Stomach (tissue), 9 donors: ENCODE data around the gene SIK3. TPM values are rescaled to one million over a fixed set of nuclear protein-coding genes. Genes with fewer than 3 reads are reported as not detected.

ENCODE experiments used
- DNase-seq, 2 donors: peaks; one replicate each; pipeline versions ENCODE4 v3.0.0 to v3.0.0-alpha.2; 2013 to 2019
- H3K27ac ChIP-seq, 5 donors: fragments of 200-600 bp in 4 of 5; sonication (generic) in 4 of 5; one replicate each; pipeline ENCODE4 v1.5.1; 2013 to 2019; ENCODE audit warnings: mild to moderate bottlenecking in 1 of 5, moderate library complexity in 1 of 5
- H3K27me3 ChIP-seq, 3 donors: fragments of 200-600 bp; sonication (generic); one replicate each; pipeline ENCODE4 v1.5.1; 2017 to 2019; ENCODE audit warnings: mixed run types in 1 of 3
- H3K36me3 ChIP-seq, 4 donors: fragments of 200-600 bp; sonication (generic); 1 replicate in 3 of 4; 2 replicates in 1 of 4; pipeline ENCODE4 v1.5.1; 2016 to 2019
- H3K4me1 ChIP-seq, 4 donors: fragments of 200-600 bp; sonication (generic); one replicate each; pipeline ENCODE4 v1.5.1; 2016 to 2019
- H3K4me3 ChIP-seq, 4 donors: fragments of 200-600 bp; sonication (generic) in 3 of 4; one replicate each; pipeline ENCODE4 v1.5.1; 2016 to 2019; ENCODE audit warnings: mild to moderate bottlenecking in 1 of 4
- H3K9me3 ChIP-seq, 4 donors: fragments of 200-600 bp; sonication (generic); one replicate each; pipeline ENCODE4 v1.5.1; 2016 to 2019
- CTCF ChIP-seq, 7 experiments: fragments of 450-650 bp in 4 of 7; fragments of 200-600 bp in 3 of 7; sonication (generic) in 3 of 7; IDR thresholded peaks; one replicate each; pipeline ENCODE4 v1.5.1; 2016 to 2019; ENCODE audit warnings: antibody characterized with exemption in 7 of 7, control low read depth in 2 of 7, mild to moderate bottlenecking in 1 of 7
- EP300 ChIP-seq: sonication (generic); formaldehyde crosslinking; IDR thresholded peaks from one replicate; pipeline ENCODE4 v1.6.1; 2017; ENCODE audit warnings: antibody characterized with exemption
- POLR2A ChIP-seq, 4 donors: fragments of 450-650 bp; IDR thresholded peaks; one replicate each; pipeline ENCODE4 v1.6.1; 2016; ENCODE audit warnings: antibody characterized with exemption in 4 of 4, control low read depth in 2 of 4, mild to moderate bottlenecking in 1 of 4, moderate library complexity in 1 of 4
- POLR2AphosphoS5 ChIP-seq, 3 donors: sonication (generic); formaldehyde crosslinking; IDR thresholded peaks; one replicate each; pipeline ENCODE4 v1.6.1; 2016; ENCODE audit warnings: antibody characterized with exemption in 3 of 3
- WGBS, 5 donors: extraction: QIAGEN DNeasy Blood & Tissue Kit in 3 of 5; methylation state at CpG; one replicate each; pipeline versions ENCODE4 v1.1.5 to v1.1.7; 2013 to 2018; 5-methylcytosine and 5-hydroxymethylcytosine counted together
- intact Hi-C: fragments of 100-400 bp; cut with DNase I; formaldehyde crosslinking; loops from one replicate; pipeline ENCODE4 v1.15.1; 2023; ENCODE audit warnings: low total_unique reads
- polyA plus RNA-seq, 3 donors: library from polyadenylated mRNA; stranded (reverse); fragments of 200-250 nt; gene quantifications; one replicate each; pipeline ENCODE4 v1.2.3, GENCODE V29; 2013
- total RNA-seq, 5 donors: library from RNA; depleted of rRNA; stranded (reverse); fragments of >200 nt; gene quantifications; one replicate each; pipeline versions ENCODE4 v1.1.0 to v1.2.3, GENCODE V29; 2014 to 2016
- donor health status: healthy with polysubstance abuse.
- donor health status: Bipolar disorder and iron deficiency.
- donor health status: healthy.

The SIK3 gene
- total and polyA plus RNA-seq, 8 donors, result 6.5 to 97.8 (median 23.7) TPM

DNA sequence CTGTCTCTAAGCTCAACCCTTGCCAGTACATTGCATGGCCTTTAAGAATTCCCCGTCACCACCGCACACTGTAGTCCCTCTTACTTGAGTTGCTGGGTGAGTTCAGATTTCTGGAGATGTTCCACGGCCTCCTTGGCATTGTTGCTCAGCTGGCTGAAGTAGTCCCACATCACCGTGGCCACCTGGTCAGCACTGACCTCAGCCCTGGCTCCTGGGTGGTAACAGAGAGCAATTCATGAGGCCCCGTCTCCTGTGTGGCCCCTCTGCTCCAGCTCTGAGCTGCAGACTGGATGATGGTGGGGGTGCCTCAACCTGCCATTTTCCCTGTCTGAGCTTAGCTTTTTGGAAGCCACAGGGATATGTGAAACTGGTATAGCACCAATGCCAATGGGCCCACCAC lies 275.7 kb downstream of the SIK3 start:
- WGBS, 5 donors, result 46 to 78% (median 71%) methylated on average over 4 to 5 of the region's 5 CpGs
- no peak for TF ChIP-seq POLR2AphosphoS5 (IDR thresholded peaks at IDR 0.05)
- no peak for TF ChIP-seq EP300
- Histone ChIP-seq H3K4me3 (no peak overlapping the region), H3K9me3 (no peaks in the 10 kb centered on the region), H3K27me3 (no peaks in the 10 kb centered on the region), H3K4me1 (no peaks in the 10 kb centered on the region), H3K36me3 (no peaks in the 10 kb centered on the region), H3K27ac (no peak overlapping the region)
- intact Hi-C loops, result no loop called here
- no peak for DNase-seq

DNA sequence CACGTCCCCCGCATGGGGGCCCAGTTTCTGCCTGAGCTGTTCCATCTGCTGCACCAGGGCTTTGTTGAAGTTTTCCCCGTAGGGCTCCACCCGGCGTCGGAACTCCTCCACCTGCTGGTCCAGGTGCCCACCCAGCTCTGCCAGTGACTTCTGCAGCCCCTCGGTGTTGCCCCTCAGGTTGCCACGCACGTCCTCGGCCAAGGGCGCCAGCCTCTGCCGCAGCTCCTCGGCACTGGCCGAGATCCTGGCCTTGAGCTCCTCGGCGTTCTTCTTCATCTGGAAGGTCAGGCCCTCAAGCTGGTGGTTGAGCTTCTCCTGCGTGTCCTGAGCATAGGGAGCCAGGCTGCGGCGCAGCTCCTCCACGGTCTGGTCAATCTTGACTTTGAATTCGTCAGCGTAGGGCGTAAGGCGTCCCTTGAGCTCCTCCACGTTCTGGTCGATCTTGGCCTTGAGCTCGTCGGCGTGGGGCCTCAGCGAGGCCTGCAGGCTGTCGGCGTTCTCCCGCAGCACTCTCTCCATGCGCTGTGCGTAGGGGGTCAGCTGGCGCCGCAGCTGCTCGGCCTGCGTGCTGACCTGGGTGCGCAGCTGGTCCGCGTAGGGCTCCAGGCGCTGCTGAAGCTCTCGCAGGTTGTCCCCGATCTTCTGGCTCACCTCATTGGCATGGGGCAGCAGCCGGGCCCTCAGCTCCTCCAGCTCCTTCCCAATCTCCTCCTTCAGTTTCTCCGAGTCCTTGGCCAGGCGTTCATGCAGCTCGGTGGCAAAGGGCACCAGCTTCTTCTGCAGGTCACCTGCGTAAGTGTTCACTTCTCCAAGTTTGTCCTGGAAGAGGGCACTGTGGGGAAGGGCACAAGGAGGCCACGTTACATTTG lies 276.9 kb downstream of the SIK3 start:
- H3K27me3 ChIP-seq, result no peaks in the 10 kb centered on the region
- no peak overlapping the region for H3K27ac ChIP-seq
- DNase-seq, result no peak
- 91 to 96% (median 95%) methylated on average over 23 to 51 of the region's 51 CpGs for WGBS, 5 donors
- TF ChIP-seq EP300 (no peak), CTCF (IDR thresholded peaks at IDR 0.05) (no peak), POLR2A (IDR thresholded peaks at IDR 0.05) (no peak), POLR2AphosphoS5 (IDR thresholded peaks at IDR 0.05) (no peak)
- intact Hi-C loops, result no loop called here
- no peaks in the 10 kb centered on the region for H3K9me3 ChIP-seq
- no peak overlapping the region for H3K4me3 ChIP-seq
- no peaks in the 10 kb centered on the region for H3K4me1 ChIP-seq
- no peaks in the 10 kb centered on the region for H3K36me3 ChIP-seq

DNA sequence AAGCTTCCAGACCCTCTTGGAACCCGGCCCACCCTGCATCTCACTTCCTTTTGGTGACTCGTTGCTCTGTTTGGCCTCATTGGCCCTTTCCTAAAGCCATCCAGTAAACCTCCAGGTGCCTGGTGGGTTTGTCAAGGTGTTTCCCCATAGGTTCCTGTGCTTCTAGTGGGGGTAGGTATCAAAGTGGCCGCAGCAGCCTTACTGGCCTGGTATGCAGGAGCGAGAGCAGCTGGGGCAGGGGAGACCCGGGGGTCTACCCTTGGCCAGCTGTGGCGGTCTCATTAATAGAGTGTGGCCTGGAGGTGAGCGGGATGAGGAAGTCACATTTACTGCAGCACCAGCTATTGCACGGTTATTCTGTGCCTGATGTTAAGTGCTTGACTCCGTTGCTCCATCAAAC lies 279.2 kb downstream of the SIK3 start:
- intact Hi-C loops, result no loop called here
- no peak overlapping the region for H3K27ac ChIP-seq
- no peaks in the 10 kb centered on the region for H3K4me1 ChIP-seq
- no peaks in the 10 kb centered on the region for H3K27me3 ChIP-seq
- TF ChIP-seq CTCF (IDR thresholded peaks at IDR 0.05) (no peak), POLR2A (IDR thresholded peaks at IDR 0.05) (no peak), POLR2AphosphoS5 (IDR thresholded peaks at IDR 0.05) (no peak), EP300 (no peak)
- DNase-seq, result no peak
- no peak overlapping the region for H3K4me3 ChIP-seq
- WGBS, 5 donors, result 84 to 92% (median 88%) methylated on average over 9 of the region's 9 CpGs
- no peaks in the 10 kb centered on the region for H3K9me3 ChIP-seq
- no peaks in the 10 kb centered on the region for H3K36me3 ChIP-seq

DNA sequence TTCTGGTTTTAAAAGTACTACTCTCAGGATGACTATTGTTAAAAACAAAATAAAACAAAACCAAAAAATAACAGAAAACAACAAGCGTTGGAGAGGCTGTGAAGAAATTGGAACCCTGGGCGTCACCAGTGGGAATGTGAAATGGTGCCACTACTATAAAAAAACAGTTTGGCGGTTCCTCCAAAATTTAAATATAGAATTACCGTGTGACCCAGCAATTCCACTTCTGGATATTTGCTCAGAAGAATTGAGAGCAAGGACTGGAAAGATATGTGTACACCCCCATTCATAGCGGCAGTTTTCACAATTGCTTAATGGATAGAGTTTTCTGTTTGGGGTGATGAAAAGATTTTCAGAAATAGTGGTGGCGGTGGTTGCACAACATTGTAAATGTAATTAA lies 283.7 kb downstream of the SIK3 start:
- WGBS, 5 donors, result 83 to 92% (median 88%) methylated on average over 6 of the region's 6 CpGs
- Histone ChIP-seq H3K4me3 (no peak overlapping the region), H3K4me1 (peaks cover 0 to 2% (median under 1%) of the 10 kb centered on the region in 4 donors), H3K36me3 (no peaks in the 10 kb centered on the region), H3K27ac (no peak overlapping the region), H3K9me3 (no peaks in the 10 kb centered on the region), H3K27me3 (no peaks in the 10 kb centered on the region)
- DNase-seq, result no peak
- intact Hi-C loops, result no loop called here
- no peak for TF ChIP-seq POLR2A (IDR thresholded peaks at IDR 0.05)
- no peak for TF ChIP-seq CTCF (IDR thresholded peaks at IDR 0.05)
- no peak for TF ChIP-seq EP300
- TF ChIP-seq POLR2AphosphoS5 (IDR thresholded peaks at IDR 0.05), result no peak
